HG02870 (cell line): ENCODE results near the gene DIABLO.
"Not testable (repeated sequence)": the region's sequence is repeated elsewhere in the genome, so short reads cannot be mapped to it uniquely, and the experiment has no call there.

Experiments used
- ATAC-seq: cut with Tn5 transposase; IDR thresholded peaks from one replicate; pipeline ENCODE4 v1.9.1; 2021; ENCODE audit warnings: mild to moderate bottlenecking, moderate library complexity; ENCODE audit not compliant: unreplicated experiment

DIABLO gene

DNA sequence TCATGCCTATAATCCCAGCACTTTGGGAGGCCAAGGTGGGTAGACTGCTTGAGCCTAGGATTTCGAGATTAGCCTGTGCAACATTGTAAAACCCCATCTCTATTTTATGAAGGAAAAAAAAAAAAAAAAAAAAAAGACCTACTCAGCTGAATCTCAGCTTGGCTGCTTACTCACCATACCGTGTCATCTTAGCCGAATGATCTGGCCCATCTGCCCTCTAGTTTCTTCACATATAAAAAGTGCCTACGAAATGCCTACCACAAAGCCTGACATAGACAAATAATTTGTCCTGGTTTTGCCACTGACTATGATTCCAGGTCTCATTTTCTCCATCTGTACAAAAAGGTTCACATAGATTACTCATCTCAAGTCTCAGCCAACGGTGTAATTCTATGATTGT lies 10.1 kb downstream of the DIABLO start:
- no peak for ATAC-seq

DNA sequence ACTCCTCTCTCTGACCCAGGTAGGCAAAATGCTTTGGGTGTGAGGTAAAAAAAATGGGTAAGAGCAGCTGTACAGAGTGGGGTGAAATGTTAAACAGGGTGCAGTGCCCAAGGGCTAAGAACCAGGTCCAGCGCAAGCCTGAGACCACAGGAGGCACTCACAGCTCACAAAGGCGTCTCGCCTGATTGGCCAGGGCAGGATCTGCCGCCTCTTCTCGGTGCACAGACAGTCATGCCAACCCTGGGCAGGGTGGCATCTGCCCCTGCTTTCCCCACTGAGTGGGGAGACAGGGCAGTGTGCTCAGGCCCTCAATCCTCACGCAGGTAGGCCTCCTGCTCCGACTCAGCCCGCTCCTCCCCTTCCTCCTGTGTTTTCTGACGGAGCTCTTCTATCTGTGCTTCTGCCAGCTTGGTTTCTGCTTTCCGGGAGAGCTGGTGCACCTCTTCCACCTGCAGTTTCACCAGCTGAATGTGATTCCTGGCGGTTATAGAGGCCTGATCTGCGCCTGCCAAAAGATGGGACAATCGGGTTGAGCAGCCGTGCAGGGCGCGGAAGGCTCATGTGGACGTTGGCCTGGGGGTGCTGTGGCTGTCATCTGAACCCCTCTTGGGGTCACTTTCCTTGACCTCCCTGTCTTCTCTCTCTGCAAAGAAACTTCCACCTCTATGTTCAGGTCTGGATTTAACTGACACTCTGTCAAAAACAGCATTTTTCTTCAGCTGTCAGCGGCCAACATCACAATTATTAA lies 17.6 kb downstream of the DIABLO start:
- no peak for ATAC-seq

DNA sequence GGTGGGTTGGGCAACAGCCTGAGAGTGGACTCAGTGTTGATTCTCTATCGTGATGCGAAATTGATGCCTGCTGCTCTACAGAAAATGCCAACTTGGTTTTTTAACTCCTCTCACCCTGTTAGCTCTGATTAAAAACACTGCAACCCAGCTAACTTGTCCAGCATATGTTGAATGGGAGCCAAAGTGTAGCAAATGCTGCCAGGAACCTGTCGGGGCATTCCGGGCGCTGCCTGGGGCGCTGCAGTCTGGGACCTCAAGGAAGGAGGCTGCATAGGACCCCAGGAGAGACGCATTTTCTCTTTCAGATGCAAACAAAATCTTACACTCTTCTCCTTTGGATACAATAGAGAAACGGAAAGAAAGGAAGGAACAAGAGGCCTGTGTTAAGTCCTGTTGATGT lies 18.5 kb downstream of the DIABLO start:
- ATAC-seq = no peak

DNA sequence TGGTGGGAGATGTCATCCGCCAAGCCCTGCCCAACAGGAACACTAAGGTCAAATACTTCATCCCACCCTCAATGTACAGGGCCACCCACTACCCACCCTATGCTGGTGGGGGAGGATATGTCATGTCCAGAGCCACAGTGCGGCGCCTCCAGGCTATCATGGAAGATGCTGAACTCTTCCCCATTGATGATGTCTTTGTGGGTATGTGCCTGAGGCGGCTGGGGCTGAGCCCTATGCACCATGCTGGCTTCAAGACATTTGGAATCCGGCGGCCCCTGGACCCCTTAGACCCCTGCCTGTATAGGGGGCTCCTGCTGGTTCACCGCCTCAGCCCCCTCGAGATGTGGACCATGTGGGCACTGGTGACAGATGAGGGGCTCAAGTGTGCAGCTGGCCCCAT lies 18.9 kb downstream of the DIABLO start:
- ATAC-seq = no peak

DNA sequence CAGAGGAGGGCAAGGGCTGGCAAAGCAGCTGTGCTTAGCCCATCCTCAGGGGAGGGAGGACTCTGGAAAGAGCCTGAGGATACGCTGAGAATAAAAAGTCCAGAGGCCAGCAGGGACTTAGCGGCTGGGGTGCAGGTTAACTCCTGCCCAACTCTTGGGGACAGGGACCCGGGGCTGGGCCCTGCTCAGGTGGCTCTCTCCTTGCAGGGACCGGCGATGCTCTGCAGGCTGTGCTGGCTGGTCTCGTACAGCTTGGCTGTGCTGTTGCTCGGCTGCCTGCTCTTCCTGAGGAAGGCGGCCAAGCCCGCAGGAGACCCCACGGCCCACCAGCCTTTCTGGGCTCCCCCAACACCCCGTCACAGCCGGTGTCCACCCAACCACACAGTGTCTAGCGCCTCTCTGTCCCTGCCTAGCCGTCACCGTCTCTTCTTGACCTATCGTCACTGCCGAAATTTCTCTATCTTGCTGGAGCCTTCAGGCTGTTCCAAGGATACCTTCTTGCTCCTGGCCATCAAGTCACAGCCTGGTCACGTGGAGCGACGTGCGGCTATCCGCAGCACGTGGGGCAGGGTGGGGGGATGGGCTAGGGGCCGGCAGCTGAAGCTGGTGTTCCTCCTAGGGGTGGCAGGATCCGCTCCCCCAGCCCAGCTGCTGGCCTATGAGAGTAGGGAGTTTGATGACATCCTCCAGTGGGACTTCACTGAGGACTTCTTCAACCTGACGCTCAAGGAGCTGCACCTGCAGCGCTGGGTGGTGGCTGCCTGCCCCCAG lies 19.6 kb downstream of the DIABLO start:
- no peak for ATAC-seq

GRCh38 chr12:122205053-122205925 lies 20.6 kb downstream of the DIABLO start:
- ATAC-seq = no peak

- ATAC-seq = no peak
These were observed 21.4 kb downstream of the DIABLO start for GRCh38 chr12:122204167-122205052.

DNA sequence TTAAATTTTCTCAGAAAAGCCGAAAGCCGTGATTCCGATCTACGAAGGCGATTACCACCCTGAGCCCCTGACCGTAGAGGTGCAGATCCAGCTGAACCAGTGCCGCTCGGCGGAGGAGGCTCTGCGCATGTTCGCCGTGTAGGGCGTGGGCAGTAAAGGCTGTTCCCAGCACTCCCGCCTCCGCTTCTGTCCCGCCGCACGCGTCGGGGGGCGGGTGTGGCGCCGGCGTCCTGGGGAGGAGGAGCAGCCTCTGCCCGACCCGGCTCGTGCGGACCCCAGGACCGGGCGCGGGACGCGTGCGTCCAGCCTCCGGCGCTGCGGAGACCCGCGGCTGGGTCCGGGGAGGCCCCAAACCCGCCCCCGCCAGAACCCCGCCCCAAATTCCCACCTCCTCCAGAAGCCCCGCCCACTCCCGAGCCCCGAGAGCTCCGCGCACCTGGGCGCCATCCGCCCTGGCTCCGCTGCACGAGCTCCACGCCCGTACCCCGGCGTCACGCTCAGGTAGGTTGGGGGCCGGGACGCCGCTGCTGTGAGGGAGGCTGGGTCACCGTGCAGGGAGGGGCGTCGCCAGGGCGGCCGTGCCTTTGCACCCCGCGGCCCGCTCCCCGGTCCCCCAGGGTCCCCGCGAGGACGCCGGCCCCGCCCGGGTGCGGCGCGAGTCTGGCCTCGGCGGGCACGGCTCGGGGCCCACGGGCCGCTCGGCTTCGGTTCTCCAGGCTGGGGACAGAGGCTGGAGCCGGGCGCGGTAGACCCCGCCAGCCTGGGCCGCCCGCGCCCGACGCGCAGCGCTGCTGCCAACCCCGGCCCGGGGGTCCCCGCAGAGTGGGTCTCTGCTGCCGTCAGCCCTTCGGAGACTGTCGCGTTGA lies 22.3 kb downstream of the DIABLO start, which contains the start of gene B3GNT4:
TSS of gene B3GNT4 (plus strand) at position 409 of the 866 bp plus-strand sequence. CDS start 910 bp downstream, outside the sequence.
- ATAC-seq = no peak

DNA sequence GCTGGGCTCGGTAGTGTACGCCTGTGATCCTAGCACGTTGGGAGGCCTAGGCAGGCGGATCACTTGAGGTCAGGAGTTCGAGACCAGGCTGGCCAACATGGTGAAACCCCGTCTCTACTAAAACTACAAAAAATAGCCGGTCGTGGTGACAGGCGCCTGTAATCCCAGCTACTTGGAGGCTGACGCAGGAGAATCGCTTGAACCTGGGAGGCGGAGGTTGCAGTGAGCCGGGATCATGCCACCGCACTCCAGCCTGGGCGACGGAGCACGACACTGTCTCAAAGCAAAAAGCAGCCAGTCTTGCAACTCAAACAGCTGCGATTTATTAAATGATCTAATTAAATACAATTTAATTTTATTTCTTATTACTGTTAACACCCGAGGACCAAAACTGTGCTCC lies 23.0 kb downstream of the DIABLO start:
- not testable (repeated sequence) for ATAC-seq

DNA sequence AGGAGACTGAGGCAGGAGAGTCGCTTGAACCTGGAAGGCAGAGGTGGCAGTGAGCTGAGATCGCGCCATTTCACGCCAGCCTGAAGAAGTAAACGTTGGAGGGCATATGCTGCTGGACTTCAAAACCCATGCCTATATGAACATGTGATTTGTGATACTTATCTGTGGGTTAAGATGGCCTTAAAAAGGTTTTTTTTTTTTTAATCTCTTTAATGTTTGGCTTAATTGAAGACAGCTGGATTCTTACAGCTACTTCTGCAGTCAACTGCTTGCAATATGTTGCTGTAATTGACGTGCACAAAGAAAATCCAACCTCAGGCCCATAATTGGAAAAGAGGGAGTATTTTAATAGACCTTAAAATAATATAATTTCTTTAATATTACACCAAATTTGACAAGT lies 23.8 kb downstream of the DIABLO start:
- no peak for ATAC-seq

- ATAC-seq = no peak
These were observed 24.5 kb downstream of the DIABLO start for GRCh38 chr12:122201381-122201780.

DNA sequence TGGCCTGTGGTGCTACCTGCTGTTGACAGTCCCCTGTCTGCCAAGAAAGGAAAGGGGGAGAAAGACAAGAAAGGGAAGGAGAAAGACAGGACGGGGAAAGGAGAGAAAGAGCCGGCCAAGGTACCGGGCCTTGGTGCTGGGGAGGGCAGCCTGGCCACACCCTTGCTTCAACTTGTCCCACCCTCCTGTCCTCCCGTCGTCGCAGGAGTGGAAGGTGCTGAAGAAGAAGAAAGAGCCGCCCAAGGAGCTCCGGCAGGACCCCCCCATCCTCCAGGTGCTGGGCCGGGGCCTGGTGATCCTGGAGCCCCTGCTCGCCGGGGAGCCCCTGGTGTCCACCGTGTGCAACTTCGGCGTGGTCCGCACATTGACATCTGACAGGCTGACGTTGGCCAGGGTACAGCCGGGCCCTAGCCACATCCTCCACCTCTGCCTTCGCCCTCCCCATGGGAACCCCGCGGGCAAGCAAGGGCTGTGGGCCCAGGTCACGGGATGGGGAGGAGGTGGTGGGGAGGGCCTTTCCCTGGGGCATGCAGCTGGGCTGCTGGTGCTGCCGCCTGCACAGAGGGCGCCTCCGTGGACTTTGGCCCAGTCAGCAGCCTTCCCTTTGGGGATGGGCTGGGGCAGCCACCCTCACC lies 25.2 kb downstream of the DIABLO start:
- no peak for ATAC-seq

GRCh38 chr12:122199484-122200355 lies 26.1 kb downstream of the DIABLO start:
- ATAC-seq = no peak

DNA sequence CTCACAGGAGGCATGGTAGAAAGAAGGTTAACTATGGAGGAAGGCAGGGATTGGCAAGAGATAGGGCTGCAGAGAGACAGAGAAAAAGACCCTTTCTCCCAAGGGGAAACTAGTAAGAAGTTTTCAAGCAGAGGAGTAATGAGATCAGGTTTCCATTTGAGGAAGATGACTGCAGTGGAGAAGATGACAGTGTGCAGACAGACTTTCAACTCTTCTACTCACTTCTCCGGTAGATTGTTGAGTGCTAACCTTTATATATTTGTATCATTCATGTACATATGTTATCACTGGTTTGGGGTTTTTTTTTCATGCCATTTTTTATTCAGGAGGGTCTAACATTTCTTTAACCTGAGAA lies 28.3 kb downstream of the DIABLO start:
- no peak for ATAC-seq

- ATAC-seq = no peak
These were observed 30.4 kb downstream of the DIABLO start for GRCh38 chr12:122195405-122195804.

- ATAC-seq = no peak
These were observed 31.0 kb downstream of the DIABLO start for GRCh38 chr12:122194804-122195203.

DNA sequence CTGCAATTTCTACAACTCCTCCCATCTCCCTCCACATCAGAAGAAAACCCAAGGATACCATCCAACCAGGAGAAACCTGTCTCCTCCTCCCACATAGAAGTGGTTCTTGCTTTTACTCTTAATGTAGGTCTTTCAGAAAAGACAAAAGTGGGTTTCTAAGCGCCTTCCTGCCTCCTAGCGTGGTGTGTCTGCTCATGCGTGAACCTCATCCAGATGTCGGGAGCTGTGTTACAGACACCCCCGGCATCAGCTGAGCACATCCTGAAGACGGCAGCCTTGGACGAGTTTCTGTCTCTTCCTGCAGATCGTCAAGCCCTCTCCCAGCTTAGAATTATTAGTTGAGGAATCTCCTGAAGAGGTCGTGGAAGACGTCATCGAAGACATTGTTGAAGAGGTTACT lies 33.4 kb downstream of the DIABLO start:
- ATAC-seq = no peak
